Keratinocyte (primary cell): ENCODE data around the gene CDH12.

Experiments
- EZH2 ChIP-seq: IDR thresholded peaks from one replicate; pipeline ENCODE4 v1.6.1; 2012; ENCODE audit warnings: inconsistent platforms, mild to moderate bottlenecking, low read length, moderate library complexity
- TF ChIP-seq, protein P1 (sequence below), 3 experiments: IDR thresholded peaks in 1 of 3; conservative IDR thresholded peaks in 1 of 3; optimal IDR thresholded peaks in 1 of 3; 2 replicates in 2 of 3; 3 replicates in 1 of 3; pipeline versions ENCODE3 to v1.5.1; 2011; ENCODE audit warnings: low read length in 3 of 3, mild to moderate bottlenecking in 3 of 3, moderate library complexity in 2 of 3, control low read depth in 1 of 3, inconsistent platforms in 1 of 3; ENCODE audit not compliant: insufficient read depth in 2 of 3; ENCODE audit errors: extremely low read depth in 1 of 3

DNA sequence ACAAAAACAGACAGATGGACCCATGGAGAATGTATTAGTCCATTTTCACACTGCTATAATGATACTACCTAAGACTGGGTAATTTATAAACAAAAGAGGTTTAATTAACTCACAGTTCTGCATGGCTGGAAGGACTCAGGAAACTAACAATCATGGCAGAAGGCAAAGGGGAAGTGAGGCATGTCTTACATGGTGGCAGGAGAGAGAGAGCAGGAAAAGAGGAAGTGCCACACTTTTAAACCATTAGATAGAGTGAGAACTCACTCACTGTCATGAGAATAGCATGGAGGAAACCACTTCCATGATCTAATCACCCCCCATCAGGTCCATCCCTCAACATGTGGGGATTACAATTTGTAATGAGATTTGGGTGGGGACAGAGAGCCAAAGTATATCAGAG lies 808.9 kb downstream of the CDH12 start:
- TF ChIP-seq, protein P1, sequence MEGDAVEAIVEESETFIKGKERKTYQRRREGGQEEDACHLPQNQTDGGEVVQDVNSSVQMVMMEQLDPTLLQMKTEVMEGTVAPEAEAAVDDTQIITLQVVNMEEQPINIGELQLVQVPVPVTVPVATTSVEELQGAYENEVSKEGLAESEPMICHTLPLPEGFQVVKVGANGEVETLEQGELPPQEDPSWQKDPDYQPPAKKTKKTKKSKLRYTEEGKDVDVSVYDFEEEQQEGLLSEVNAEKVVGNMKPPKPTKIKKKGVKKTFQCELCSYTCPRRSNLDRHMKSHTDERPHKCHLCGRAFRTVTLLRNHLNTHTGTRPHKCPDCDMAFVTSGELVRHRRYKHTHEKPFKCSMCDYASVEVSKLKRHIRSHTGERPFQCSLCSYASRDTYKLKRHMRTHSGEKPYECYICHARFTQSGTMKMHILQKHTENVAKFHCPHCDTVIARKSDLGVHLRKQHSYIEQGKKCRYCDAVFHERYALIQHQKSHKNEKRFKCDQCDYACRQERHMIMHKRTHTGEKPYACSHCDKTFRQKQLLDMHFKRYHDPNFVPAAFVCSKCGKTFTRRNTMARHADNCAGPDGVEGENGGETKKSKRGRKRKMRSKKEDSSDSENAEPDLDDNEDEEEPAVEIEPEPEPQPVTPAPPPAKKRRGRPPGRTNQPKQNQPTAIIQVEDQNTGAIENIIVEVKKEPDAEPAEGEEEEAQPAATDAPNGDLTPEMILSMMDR (optimal IDR thresholded peaks at IDR 0.05 in 1 of 3, IDR thresholded peaks at IDR 0.05 in 1 of 3, conservative IDR thresholded peaks at IDR 0.05 in 1 of 3; ENCODE audit: extremely low read depth in 1 of 3, insufficient read depth in 2 of 3, low read length in 3 of 3), result no peak
- TF ChIP-seq EZH2, result no peak
